Skeletal muscle tissue (tissue), 4 donors: ENCODE measurements around the gene RLN1. TPM values are rescaled to one million over a fixed set of nuclear protein-coding genes. Genes with fewer than 3 reads are reported as not detected.
"Not testable (repeated sequence)": the region's sequence is repeated elsewhere in the genome, so short reads cannot be mapped to it uniquely, and the experiment has no call there.

ENCODE experiments used
- H3K27ac ChIP-seq: one replicate; pipeline ENCODE4 v1.7.0; 2013; ENCODE audit warnings: mild to moderate bottlenecking, low read depth, low read length, inconsistent platforms
- H3K27me3 ChIP-seq, 3 donors: one replicate each; pipeline ENCODE4 v1.7.0; 2013; ENCODE audit warnings: low read length in 3 of 3; ENCODE audit not compliant: control insufficient read depth in 3 of 3, insufficient read depth in 3 of 3
- H3K36me3 ChIP-seq, 3 donors: one replicate each; pipeline ENCODE4 v1.7.0; 2013; ENCODE audit warnings: low read length in 3 of 3; ENCODE audit not compliant: control insufficient read depth in 3 of 3, insufficient read depth in 3 of 3
- H3K4me1 ChIP-seq, 3 donors: one replicate each; pipeline ENCODE4 v1.7.0; 2013; ENCODE audit warnings: low read length in 3 of 3, mild to moderate bottlenecking in 3 of 3; ENCODE audit not compliant: control insufficient read depth in 3 of 3, insufficient read depth in 3 of 3
- H3K4me3 ChIP-seq, 3 donors: one replicate each; pipeline ENCODE4 v1.7.0; 2013; ENCODE audit warnings: low read length in 3 of 3
- H3K9ac ChIP-seq, 3 donors: one replicate each; pipeline ENCODE4 v1.7.0; 2013; ENCODE audit warnings: low read length in 3 of 3, mild to moderate bottlenecking in 3 of 3, moderate library complexity in 2 of 3, low read depth in 1 of 3
- H3K9me3 ChIP-seq, 3 donors: one replicate each; pipeline ENCODE4 v1.7.0; 2013; ENCODE audit warnings: low read length in 3 of 3; ENCODE audit not compliant: control insufficient read depth in 3 of 3
- total RNA-seq: library from RNA; depleted of rRNA; stranded (reverse); fragments of >200 nt; gene quantifications from one replicate; pipeline ENCODE4 v1.2.3, GENCODE V29; 2014
- donor health status: Osteomylitis.

The RLN1 gene
- total RNA-seq, 1 donor from 2014 or later: 1.0 TPM

DNA sequence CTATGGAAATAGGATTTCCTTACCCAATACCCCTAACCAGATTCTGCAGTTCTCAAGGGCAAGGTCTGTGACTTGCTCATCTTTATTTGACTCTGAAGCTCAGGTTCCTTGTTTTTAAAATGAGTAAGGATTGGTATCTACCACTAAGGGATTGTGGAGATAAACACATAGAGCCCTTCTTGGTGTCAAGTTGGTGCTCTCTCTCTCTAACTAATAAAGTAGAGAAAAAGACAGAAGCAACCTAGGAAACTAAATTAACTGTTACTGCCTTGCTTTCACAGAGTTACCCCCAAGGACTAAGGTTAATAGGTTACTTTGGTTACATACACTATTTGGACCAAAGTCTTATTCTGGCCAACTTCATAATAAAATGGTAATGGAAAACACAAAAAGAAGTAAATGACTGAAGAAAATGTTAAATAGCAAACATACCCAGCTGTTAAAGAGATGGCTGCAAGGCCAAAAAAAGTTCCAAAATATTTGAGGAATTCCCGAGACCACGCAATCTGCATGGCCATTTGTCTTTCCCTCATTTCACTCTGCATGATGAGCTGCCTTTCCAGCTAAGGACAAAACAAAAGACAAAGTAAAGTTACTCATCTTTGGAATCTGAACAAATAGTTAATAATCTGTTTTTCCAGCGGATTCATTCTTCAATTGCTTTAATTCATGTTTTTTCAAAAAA, 21.8 kb upstream of the RLN1 start:
- H3K9ac ChIP-seq: no peak overlapping the region
- peaks cover 0 to 5% (median 0%) of the 10 kb centered on the region in 3 donors for H3K36me3 ChIP-seq
- no peak overlapping the region for H3K27ac ChIP-seq
- H3K4me3 ChIP-seq: no peak overlapping the region
- no peaks in the 10 kb centered on the region for H3K4me1 ChIP-seq
- H3K9me3 ChIP-seq: no peaks in the 10 kb centered on the region
- H3K27me3 ChIP-seq: no peaks in the 10 kb centered on the region

- H3K4me3 ChIP-seq: no peak overlapping the region
- no peaks in the 10 kb centered on the region for H3K4me1 ChIP-seq
- no peak overlapping the region for H3K27ac ChIP-seq
- peaks cover 0 to 7% (median 0%) of the 10 kb centered on the region in 3 donors for H3K36me3 ChIP-seq
- no peaks in the 10 kb centered on the region for H3K27me3 ChIP-seq
- no peaks in the 10 kb centered on the region for H3K9me3 ChIP-seq
- H3K9ac ChIP-seq: no peak overlapping the region
These were observed 20.7 kb upstream of the RLN1 start for GRCh38 chr9:5360341-5360740.

- Histone ChIP-seq H3K4me1 (no peaks in the 10 kb centered on the region), H3K9me3 (no peaks in the 10 kb centered on the region), H3K27me3 (no peaks in the 10 kb centered on the region), H3K4me3 (no peak overlapping the region), H3K9ac (no peak overlapping the region), H3K27ac (no peak overlapping the region), H3K36me3 (peaks cover 0 to 7% (median 0%) of the 10 kb centered on the region in 3 donors)
These were observed 17.9 kb upstream of the RLN1 start for GRCh38 chr9:5357431-5358105.

DNA sequence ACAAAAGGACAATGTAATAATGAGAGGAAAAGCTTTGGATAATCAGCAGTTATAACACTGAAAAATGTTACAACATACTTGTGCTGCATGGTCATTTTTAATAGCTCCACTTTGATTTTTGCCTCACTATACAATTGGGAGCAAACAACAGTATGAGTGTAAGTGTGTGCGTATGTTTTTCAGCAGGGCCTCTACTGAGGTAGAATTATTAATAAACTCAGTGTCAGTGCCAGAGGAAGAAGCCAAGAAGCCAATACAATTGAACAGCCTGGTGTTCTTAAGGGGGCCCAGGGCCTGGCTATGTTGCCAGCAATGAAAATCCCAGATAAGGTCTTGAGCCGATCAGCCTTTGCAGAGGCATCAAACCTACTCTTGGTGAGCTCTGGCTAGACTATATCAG, 16.1 kb upstream of the RLN1 start:
- Histone ChIP-seq H3K4me3 (no peak overlapping the region), H3K4me1 (no peaks in the 10 kb centered on the region), H3K27me3 (no peaks in the 10 kb centered on the region), H3K9ac (no peak overlapping the region), H3K9me3 (no peaks in the 10 kb centered on the region), H3K36me3 (peaks cover 0 to 7% (median 0%) of the 10 kb centered on the region in 3 donors), H3K27ac (no peak overlapping the region)

DNA sequence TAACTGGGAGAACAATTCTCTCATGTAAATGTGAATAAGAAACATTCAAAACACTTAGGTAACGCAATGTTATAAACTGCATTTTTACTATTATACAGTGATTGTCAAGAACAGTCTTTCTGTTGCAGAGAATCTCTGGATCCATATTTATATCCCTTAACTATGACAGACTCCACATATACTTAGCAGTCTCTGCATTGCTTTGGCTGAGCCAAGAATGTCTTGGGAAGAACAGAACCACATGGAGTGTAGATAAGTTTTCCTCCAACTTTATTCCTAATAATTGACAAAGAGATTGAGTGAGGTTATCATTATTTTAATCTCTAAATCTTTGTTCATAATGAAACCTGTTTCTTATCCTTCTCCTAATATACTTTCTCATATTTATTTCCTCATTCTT, 15.6 kb upstream of the RLN1 start:
- H3K9me3 ChIP-seq: no peaks in the 10 kb centered on the region
- H3K4me1 ChIP-seq: no peaks in the 10 kb centered on the region
- no peak overlapping the region for H3K27ac ChIP-seq
- H3K27me3 ChIP-seq: no peaks in the 10 kb centered on the region
- H3K4me3 ChIP-seq: no peak overlapping the region
- H3K36me3 ChIP-seq: peaks cover 0 to 7% (median 0%) of the 10 kb centered on the region in 3 donors
- H3K9ac ChIP-seq: no peak overlapping the region

DNA sequence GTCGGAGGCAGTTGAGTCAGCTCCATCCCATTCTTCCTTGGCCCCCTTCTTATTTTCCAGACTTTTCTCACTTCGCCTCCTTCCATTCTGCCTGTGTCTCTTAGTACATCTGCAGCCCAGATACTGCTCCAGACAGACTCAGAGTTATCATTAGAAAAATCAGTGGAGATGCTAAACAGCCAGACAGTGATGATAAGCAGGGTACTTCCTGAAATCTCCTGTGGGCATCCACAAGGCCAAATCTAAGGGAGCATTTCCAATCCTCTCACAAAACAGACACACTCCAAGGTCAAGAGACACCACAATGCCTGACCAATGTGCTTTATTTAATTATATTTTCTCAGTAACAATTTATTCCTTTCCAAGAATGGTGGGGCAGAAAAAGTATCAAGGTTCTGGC, 14.5 kb upstream of the RLN1 start:
- Histone ChIP-seq H3K36me3 (peaks cover 0 to 7% (median 0%) of the 10 kb centered on the region in 3 donors), H3K27me3 (no peaks in the 10 kb centered on the region), H3K4me1 (no peaks in the 10 kb centered on the region), H3K4me3 (no peak overlapping the region), H3K27ac (no peak overlapping the region), H3K9ac (no peak overlapping the region), H3K9me3 (no peaks in the 10 kb centered on the region)

GRCh38 chr9:5352637-5353248, 13.1 kb upstream of the RLN1 start:
- H3K4me3 ChIP-seq: no peak overlapping the region
- no peaks in the 10 kb centered on the region for H3K4me1 ChIP-seq
- H3K27me3 ChIP-seq: no peaks in the 10 kb centered on the region
- no peak overlapping the region for H3K27ac ChIP-seq
- no peak overlapping the region for H3K9ac ChIP-seq
- peaks cover 0 to 7% (median 0%) of the 10 kb centered on the region in 3 donors for H3K36me3 ChIP-seq
- no peaks in the 10 kb centered on the region for H3K9me3 ChIP-seq

DNA sequence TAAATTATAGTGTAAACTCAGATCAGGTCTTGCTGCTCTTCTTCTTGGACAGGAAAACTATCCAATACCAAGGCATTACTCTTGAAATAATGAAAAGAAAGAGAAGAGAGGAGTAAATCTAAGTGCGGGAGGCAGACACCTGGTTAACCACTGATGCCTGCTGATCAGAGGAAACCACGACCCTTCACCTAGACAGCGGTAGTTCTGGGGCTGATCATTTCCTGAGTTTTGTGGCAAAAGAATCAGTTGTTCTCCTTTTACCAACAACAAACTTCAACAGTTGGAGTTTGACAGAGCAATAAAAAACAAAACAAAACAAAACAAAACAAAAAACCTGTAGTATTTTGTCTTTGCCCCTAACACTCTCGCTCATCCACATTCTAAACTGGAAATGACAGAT, 3.0 kb downstream of the RLN1 start:
- no peaks in the 10 kb centered on the region for H3K9me3 ChIP-seq
- no peaks in the 10 kb centered on the region for H3K4me1 ChIP-seq
- H3K4me3 ChIP-seq: no peak overlapping the region
- no peaks in the 10 kb centered on the region for H3K36me3 ChIP-seq
- H3K27ac ChIP-seq: no peak overlapping the region
- no peak overlapping the region for H3K9ac ChIP-seq
- H3K27me3 ChIP-seq: no peaks in the 10 kb centered on the region

DNA sequence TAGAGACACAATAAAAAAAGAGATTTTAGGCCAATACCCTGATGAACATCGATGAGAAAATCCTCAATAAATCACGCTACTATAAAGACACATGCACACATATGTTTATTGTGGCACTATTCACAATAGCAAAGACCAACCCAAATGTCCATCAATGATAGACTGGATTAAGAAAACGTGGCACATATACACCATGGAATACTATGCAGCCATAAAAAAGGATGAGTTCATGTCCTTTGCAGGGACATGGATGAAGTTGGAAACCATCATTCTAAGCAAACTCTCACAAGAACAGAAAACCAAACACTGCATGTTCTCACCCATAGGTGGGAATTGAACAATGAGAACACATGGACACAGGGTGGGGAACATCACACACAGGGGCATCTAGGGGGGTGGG, 8.4 kb downstream of the RLN1 start:
- H3K27ac ChIP-seq, H3K27me3 ChIP-seq, H3K9ac ChIP-seq, H3K4me3 ChIP-seq, H3K9me3 ChIP-seq, H3K4me1 ChIP-seq, H3K36me3 ChIP-seq: not testable (repeated sequence)

GRCh38 chr9:5326893-5327548, 12.7 kb downstream of the RLN1 start:
- no peak overlapping the region for H3K27ac ChIP-seq
- H3K4me1 ChIP-seq: no peaks in the 10 kb centered on the region
- no peaks in the 10 kb centered on the region for H3K36me3 ChIP-seq
- no peak overlapping the region for H3K4me3 ChIP-seq
- no peaks in the 10 kb centered on the region for H3K27me3 ChIP-seq
- no peaks in the 10 kb centered on the region for H3K9me3 ChIP-seq
- H3K9ac ChIP-seq: no peak overlapping the region
